Calu3 (cell line): ENCODE measurements around the gene OR6S1. TPM values are rescaled to one million over a fixed set of nuclear protein-coding genes. Genes with fewer than 3 reads are reported as not detected.

Source experiments
- Bru-seq: library from RNA; stranded (reverse); fragments of 400-500 nt; gene quantifications from one replicate; lab custom pipeline; 2021; lab: Mats Ljungman, UMichigan
- BruChase-seq, 2 experiments: library from RNA; stranded (reverse); fragments of 400-500 nt; gene quantifications; one replicate each; lab custom pipeline; 2021; lab: Mats Ljungman, UMichigan
- BruUV-seq: library from RNA; stranded (reverse); fragments of 400-500 nt; replicated peaks from 2 replicates; lab custom pipeline; 2021; lab: Mats Ljungman, UMichigan
- CTCF ChIA-PET: fragments of 300-600 bp; sonication (Branson Sonifier 250); formaldehyde crosslinking; loops from one replicate; lab custom pipeline; 2022; ENCODE audit warnings: antibody characterized with exemption; lab: Charles Lee
- DNase-seq: peaks from one replicate; pipeline ENCODE4 v3.0.0; 2022
- H3K27ac Mint-ChIP-seq: one replicate; pipeline ENCODE4 v1.8.0; 2022; ENCODE audit warnings: mixed read lengths; ENCODE audit not compliant: unreplicated experiment
- H3K27me3 Mint-ChIP-seq: one replicate; pipeline ENCODE4 v1.8.0; 2022; ENCODE audit warnings: mixed read lengths; ENCODE audit not compliant: unreplicated experiment
- H3K36me3 Mint-ChIP-seq: one replicate; pipeline ENCODE4 v1.8.0; 2022; ENCODE audit warnings: mild to moderate bottlenecking, moderate library complexity, mixed read lengths; ENCODE audit not compliant: insufficient read depth, unreplicated experiment
- H3K4me1 Mint-ChIP-seq: one replicate; pipeline ENCODE4 v1.8.0; 2022; ENCODE audit warnings: mild to moderate bottlenecking, low read depth, mixed read lengths; ENCODE audit not compliant: unreplicated experiment
- H3K4me3 Mint-ChIP-seq: one replicate; pipeline ENCODE4 v1.8.0; 2022; ENCODE audit warnings: mild to moderate bottlenecking, low read depth, moderate library complexity, mixed read lengths; ENCODE audit not compliant: unreplicated experiment
- H3K9me3 Mint-ChIP-seq: one replicate; pipeline ENCODE4 v1.8.0; 2022; ENCODE audit warnings: low read depth, mixed read lengths; ENCODE audit not compliant: unreplicated experiment
- intact Hi-C: fragments of 100-400 bp; cut with micrococcal nuclease; formaldehyde crosslinking; loops from one replicate; pipeline ENCODE4 v1.10.0; 2022; ENCODE audit not compliant: unreplicated experiment
- long read RNA-seq: library from polyadenylated mRNA; stranded (forward); transcript quantifications from one replicate; pipeline ENCODE4 v2.0.0, GENCODE V29; 2022
- total RNA-seq: library from RNA; stranded (reverse); gene quantifications from 2 replicates; pipeline ENCODE4 v1.2.3, GENCODE V29; 2022
- TF ChIP-seq, protein P1 (sequence below): fragments of 200-600 bp; IDR thresholded peaks from one replicate; pipeline ENCODE4 v1.8.0; 2022; ENCODE audit warnings: antibody characterized with exemption; ENCODE audit not compliant: unreplicated experiment

The OR6S1 gene
- total RNA-seq (not detected in 2 replicates), Bru-seq, nascent RNA (not detected), BruChase-seq, experiment 1, labeled RNA remaining after a 6-hour chase (percentile 2 among the genes with signal in this experiment), BruChase-seq, experiment 2, labeled RNA remaining after a 2-hour chase (not detected)
- long read RNA-seq: 0 reads

DNA sequence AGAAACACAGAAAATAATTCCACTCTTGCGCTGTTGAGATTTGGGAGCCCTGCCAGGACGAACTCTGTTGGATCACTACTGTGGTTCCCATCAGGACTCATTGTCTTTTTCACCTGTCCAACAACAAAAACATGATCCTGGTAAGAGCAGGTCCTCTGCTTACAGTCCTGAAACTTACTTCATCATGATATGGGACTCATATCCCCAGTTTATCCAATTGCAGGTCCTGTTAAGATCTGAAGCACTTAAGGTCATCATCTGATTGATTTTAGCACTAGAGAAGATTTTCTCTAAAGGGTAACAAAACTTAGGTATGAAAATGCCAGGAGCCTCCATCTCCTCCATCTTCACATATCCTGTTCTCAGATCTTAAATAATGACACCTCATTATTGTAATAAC is at the start of gene OR6S1:
OR6S1 (minus strand) TSS at position 101 of the 400 bp plus-strand sequence; CDS start at position 101, 0 bp downstream.
- TF ChIP-seq, protein P1, sequence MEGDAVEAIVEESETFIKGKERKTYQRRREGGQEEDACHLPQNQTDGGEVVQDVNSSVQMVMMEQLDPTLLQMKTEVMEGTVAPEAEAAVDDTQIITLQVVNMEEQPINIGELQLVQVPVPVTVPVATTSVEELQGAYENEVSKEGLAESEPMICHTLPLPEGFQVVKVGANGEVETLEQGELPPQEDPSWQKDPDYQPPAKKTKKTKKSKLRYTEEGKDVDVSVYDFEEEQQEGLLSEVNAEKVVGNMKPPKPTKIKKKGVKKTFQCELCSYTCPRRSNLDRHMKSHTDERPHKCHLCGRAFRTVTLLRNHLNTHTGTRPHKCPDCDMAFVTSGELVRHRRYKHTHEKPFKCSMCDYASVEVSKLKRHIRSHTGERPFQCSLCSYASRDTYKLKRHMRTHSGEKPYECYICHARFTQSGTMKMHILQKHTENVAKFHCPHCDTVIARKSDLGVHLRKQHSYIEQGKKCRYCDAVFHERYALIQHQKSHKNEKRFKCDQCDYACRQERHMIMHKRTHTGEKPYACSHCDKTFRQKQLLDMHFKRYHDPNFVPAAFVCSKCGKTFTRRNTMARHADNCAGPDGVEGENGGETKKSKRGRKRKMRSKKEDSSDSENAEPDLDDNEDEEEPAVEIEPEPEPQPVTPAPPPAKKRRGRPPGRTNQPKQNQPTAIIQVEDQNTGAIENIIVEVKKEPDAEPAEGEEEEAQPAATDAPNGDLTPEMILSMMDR: no peak
- no TSS peak for BruUV-seq
- Mint-ChIP-seq H3K27ac (no peak within 1 kb of the TSS), H3K27me3 (peaks cover 53% of the 10 kb centered on the region), H3K4me3 (no peak within 1 kb of the TSS), H3K4me1 (no peaks in the 10 kb centered on the region), H3K36me3 (no peaks in the 10 kb centered on the region), H3K9me3 (no peaks in the 10 kb centered on the region)
- intact Hi-C loops: no loop called here
- no peak for DNase-seq
- CTCF ChIA-PET: no interaction called here

DNA sequence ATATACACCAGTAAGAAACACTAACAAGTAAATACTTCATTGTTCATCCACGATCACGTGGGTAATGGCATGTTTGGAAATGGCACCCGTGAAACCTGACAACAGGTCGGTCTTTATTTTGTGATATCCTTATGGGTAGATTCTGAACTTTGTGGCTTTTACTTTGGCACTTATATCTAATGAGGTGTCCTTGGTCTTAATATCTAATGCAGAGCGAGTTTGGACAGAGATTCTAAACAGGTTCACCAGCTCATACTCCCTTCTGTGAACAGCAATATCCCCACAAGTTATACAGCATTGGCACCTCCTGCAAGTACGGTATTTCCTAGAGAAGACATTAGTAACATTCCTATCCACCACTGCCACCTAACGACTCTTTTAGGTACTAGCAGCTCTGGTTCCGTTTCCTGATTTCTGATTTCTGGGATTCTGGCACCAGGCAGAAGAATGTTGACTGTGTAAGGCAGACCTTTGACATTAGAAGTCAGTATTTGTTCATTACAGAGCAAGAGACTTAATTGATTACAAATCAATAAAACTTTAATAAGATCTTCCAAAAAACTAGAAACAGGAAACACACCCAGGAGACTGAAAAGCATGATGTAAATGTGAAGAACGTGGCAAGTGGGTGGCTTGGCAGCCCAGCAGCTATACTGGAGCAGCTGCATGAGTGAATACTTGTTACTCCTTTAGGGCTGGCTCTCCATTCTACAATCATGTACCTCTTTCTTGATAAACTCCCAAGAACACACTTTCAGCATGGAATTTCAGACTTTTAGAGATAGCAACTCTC is 49.6 kb upstream of the OR6S1 start:
- no peaks in the 10 kb centered on the region for H3K9me3 Mint-ChIP-seq
- no TSS peak for BruUV-seq
- TF ChIP-seq, protein P1: peak; percentile 48
- intact Hi-C loops: loop anchor here (1.0 to 2.0 kb wide), 3 partner anchors 28 to 160 kb away; no protein-coding TSS in a partner anchor
- DNase-seq: peak; percentile 54
- H3K4me3 Mint-ChIP-seq: no peak overlapping the region
- H3K27ac Mint-ChIP-seq: no peak overlapping the region
- H3K4me1 Mint-ChIP-seq: peaks cover 18% of the 10 kb centered on the region
- H3K27me3 Mint-ChIP-seq: no peaks in the 10 kb centered on the region
- peaks cover 2% of the 10 kb centered on the region for H3K36me3 Mint-ChIP-seq
- CTCF ChIA-PET: interaction anchor here (0.6 to 1.8 kb wide), 11 partner anchors 9 to 166 kb away, joined by 3 to 17 read pairs (median 5); no protein-coding TSS in a partner anchor

DNA sequence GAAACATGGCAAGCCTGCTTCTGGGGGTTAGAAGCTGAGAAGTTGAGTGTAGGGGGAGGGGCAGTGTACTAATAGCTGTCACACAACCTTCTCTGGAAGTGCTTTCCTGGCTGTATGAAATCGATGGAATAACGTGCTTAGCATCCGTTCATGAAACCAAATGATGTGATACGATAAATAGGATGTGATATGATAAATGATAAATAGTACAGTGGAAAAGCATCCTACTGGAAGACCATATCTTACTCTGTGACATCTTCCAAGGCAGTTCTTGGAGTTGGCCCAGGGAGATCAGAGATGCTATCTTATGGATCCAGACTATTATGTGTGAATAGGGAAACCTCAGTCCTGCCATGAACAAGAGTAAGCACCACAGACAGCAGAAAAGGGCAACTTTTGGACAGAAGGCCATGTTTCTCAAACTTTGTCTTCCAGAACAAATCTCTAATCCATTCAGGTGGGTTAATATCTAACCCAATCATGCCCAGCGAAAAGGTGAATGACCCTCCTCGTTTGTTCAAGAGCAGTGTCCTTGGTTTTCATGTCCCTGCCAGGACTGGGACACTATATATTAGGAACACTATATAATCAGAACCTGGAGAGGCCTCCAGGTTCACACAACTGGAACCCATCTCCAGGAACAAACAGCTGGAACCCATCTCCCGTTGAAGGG is 46.8 kb upstream of the OR6S1 start, which contains the start of gene ANG:
ANG (plus strand) TSS at position 598 of the 673 bp plus-strand sequence. CDS start 4,801 bp downstream, outside the sequence.
- intact Hi-C loops: no loop called here
- Mint-ChIP-seq H3K9me3 (no peaks in the 10 kb centered on the region), H3K4me3 (peak within 1 kb of the TSS; percentile 40), H3K36me3 (peaks cover 5% of the 10 kb centered on the region), H3K27ac (peak within 1 kb of the TSS; percentile 33), H3K27me3 (no peaks in the 10 kb centered on the region), H3K4me1 (peaks cover 27% of the 10 kb centered on the region)
- no peak for DNase-seq
- BruUV-seq: no TSS peak
- TF ChIP-seq, protein P1: no peak
- CTCF ChIA-PET: interaction anchor here (1.1 kb wide), 1 partner anchor 346 kb away, joined by 3 read pairs; no protein-coding TSS in a partner anchor
